Left forelimb (tissue), 1 donor: ENCODE measurements around the gene RPS6KB2.
A peak's percentile ranks its signal among the peaks of the same experiment; 100 is the strongest.

Source experiments
- DNase-seq: peaks from one replicate; pipeline ENCODE4 v3.0.0-alpha.2; 2018; ENCODE audit warnings: low spot score

Gene RPS6KB2

GRCh38 chr11:67428052-67429001 is at the start of gene RPS6KB2:
Gene RPS6KB2, plus strand, starts transcription at chr11:67428494. Its CDS starts 52 bp downstream, at chr11:67428546.
- peak; percentile 98 for DNase-seq

GRCh38 chr11:67378544-67378943 is 49.8 kb upstream of the RPS6KB2 start:
- no peak for DNase-seq

- no peak for DNase-seq
Observed at GRCh38 chr11:67379061-67380058, 48.9 kb upstream of the RPS6KB2 start.

GRCh38 chr11:67381244-67381972 is 46.9 kb upstream of the RPS6KB2 start:
- DNase-seq = no peak

- peak; percentile 86 for DNase-seq
Observed at GRCh38 chr11:67382276-67383136, 45.8 kb upstream of the RPS6KB2 start.

GRCh38 chr11:67384851-67385366 is 43.4 kb upstream of the RPS6KB2 start:
- no peak for DNase-seq

- no peak for DNase-seq
Observed at GRCh38 chr11:67387069-67387468, 41.2 kb upstream of the RPS6KB2 start.

GRCh38 chr11:67387518-67387917 is 40.8 kb upstream of the RPS6KB2 start:
- DNase-seq = no peak

GRCh38 chr11:67389477-67389876 is 38.8 kb upstream of the RPS6KB2 start:
- no peak for DNase-seq

- DNase-seq = no peak
Observed at GRCh38 chr11:67390947-67391303, 37.4 kb upstream of the RPS6KB2 start.

- peak; percentile 94 for DNase-seq
Observed at GRCh38 chr11:67391304-67392182, 36.8 kb upstream of the RPS6KB2 start, which contains the start of gene RAD9A. Gene RAD9A, plus strand, starts transcription at chr11:67391986. Its CDS starts 59 bp downstream, at chr11:67392045.

GRCh38 chr11:67392183-67392715 is 36.0 kb upstream of the RPS6KB2 start:
- no peak for DNase-seq

- DNase-seq = no peak
Observed at GRCh38 chr11:67393437-67393836, 34.9 kb upstream of the RPS6KB2 start.

GRCh38 chr11:67393990-67394389 is 34.3 kb upstream of the RPS6KB2 start:
- DNase-seq = no peak

- DNase-seq = no peak
Observed at GRCh38 chr11:67395555-67396258, 32.6 kb upstream of the RPS6KB2 start.

- DNase-seq = no peak
Observed at GRCh38 chr11:67396259-67396581, 32.1 kb upstream of the RPS6KB2 start.

- DNase-seq = no peak
Observed at GRCh38 chr11:67396587-67397389, 31.5 kb upstream of the RPS6KB2 start.

- no peak for DNase-seq
Observed at GRCh38 chr11:67397536-67397935, 30.8 kb upstream of the RPS6KB2 start.
